NT2/D1 (cell line): ENCODE measurements around the gene MROH8.

ENCODE experiments used
- YY1 ChIP-seq: IDR thresholded peaks from 2 replicates; pipeline ENCODE4 v1.6.1; 2011; ENCODE audit not compliant: insufficient read length, insufficient read depth
- ZNF274 ChIP-seq: IDR thresholded peaks from 2 replicates; pipeline ENCODE4 v1.6.1; 2011; ENCODE audit warnings: mild to moderate bottlenecking, low read depth, low read length

- no peak for TF ChIP-seq YY1
- no peak for TF ChIP-seq ZNF274
Measured at GRCh38 chr20:37200376-37200775, 21.0 kb upstream of the MROH8 start.
